K562 (cell line): ENCODE measurements around the gene ACBD6. TPM values are rescaled to one million over a fixed set of nuclear protein-coding genes. Genes with fewer than 3 reads are reported as not detected.
A peak's percentile ranks its signal among the peaks of the same experiment; 100 is the strongest.

Source experiments
- CBX1 ChIP-seq: sonication (generic); IDR thresholded peaks from 2 replicates; pipeline ENCODE4 v1.6.1; 2016; ENCODE audit warnings: antibody characterized with exemption, low read depth, mild to moderate bottlenecking
- CEBPB ChIP-seq: fragments of 450-650 bp; IDR thresholded peaks from 2 replicates; pipeline ENCODE4 v1.6.1; 2016; ENCODE audit warnings: missing genetic modification characterization, missing compliant biosample characterization
- CREM ChIP-seq: IDR thresholded peaks from 2 replicates; pipeline ENCODE4 v1.6.1; 2014; ENCODE audit warnings: antibody characterized with exemption, low read depth
- FOSL1 ChIP-seq: fragments of 200-800 bp; sonication (Bioruptor generic); conservative IDR thresholded peaks from 2 replicates; pipeline ENCODE4 v1.6.1; 2016; ENCODE audit warnings: missing genetic modification characterization, missing compliant biosample characterization
- MTA3 ChIP-seq: fragments of 450-650 bp; formaldehyde crosslinking; IDR thresholded peaks from 2 replicates; pipeline ENCODE4 v1.6.1; 2017; ENCODE audit warnings: mild to moderate bottlenecking, borderline replicate concordance
- NFATC3 ChIP-seq: fragments of 450-650 bp; IDR thresholded peaks from 2 replicates; pipeline ENCODE4 v1.6.1; 2017; ENCODE audit warnings: mild to moderate bottlenecking
- NFE2 ChIP-seq: IDR thresholded peaks from 2 replicates; pipeline ENCODE4 v1.6.1; 2014; ENCODE audit warnings: antibody characterized with exemption, low read depth
- RB1 ChIP-seq: fragments of 450-650 bp; IDR thresholded peaks from 2 replicates; pipeline ENCODE4 v1.6.1; 2017; ENCODE audit warnings: low read depth, mild to moderate bottlenecking
- SRF ChIP-seq, 2 experiments: fragments of 250-450, 450-650 bp in 1 of 2; sonication (Bioruptor Pico) in 1 of 2; sonication (generic) in 1 of 2; formaldehyde crosslinking; IDR thresholded peaks; 2 replicates each; pipeline versions ENCODE4 v1.5.0 to v1.5.1; 2020 to 2022; ENCODE audit warnings: mild to moderate bottlenecking in 1 of 2, missing genetic modification reagents in 1 of 2
- SRSF7 ChIP-seq: fragments of 200-400 bp; formaldehyde crosslinking; optimal IDR thresholded peaks from 2 replicates; pipeline ENCODE3; 2017; ENCODE audit warnings: mild to moderate bottlenecking, low read depth, low read length
- ZNF134 ChIP-seq: fragments of 250-450 bp; sonication (Bioruptor Pico); conservative IDR thresholded peaks from 2 replicates; pipeline ENCODE4 v1.4.0; 2020
- ZNF589 ChIP-seq: fragments of 200-800 bp; sonication (Bioruptor generic); IDR thresholded peaks from 2 replicates; pipeline ENCODE4 v1.6.1; 2016; ENCODE audit warnings: low read depth, missing genetic modification characterization, missing compliant biosample characterization
- polyA plus RNA-seq, 8 experiments: library from polyadenylated mRNA; depleted of rRNA in 4 of 8; stranded (reverse) in 5 of 8; unstranded in 3 of 8; fragments of >200 nt; fragmentation: Nextera tagmentation in 2 of 8; fragmentation: Illumina TruSeq in 1 of 8; extraction: Ambion mirVana in 2 of 8; extraction: Trizol in 1 of 8; gene quantifications; 2 replicates each; pipeline versions ENCODE4 v1.2.1 to v1.2.3, GENCODE V29; 2011 to 2014; ENCODE audit warnings: inconsistent platforms in 1 of 8, missing spikeins in 1 of 8
- total RNA-seq, 7 experiments: library from RNA; depleted of rRNA in 6 of 7; stranded (reverse); fragments of >200 nt in 6 of 7; fragmentation: Illumina TruSeq in 2 of 7; extraction: Trizol in 2 of 7; gene quantifications; 2 replicates each; pipeline versions ENCODE4 v1.2.1 to v1.2.3, GENCODE V29; 2011 to 2021; ENCODE audit warnings: low replicate concordance in 1 of 7
- TF ChIP-seq, protein P1 (sequence below): fragments of 450-650 bp; IDR thresholded peaks from 2 replicates; pipeline ENCODE4 v1.6.1; 2016; ENCODE audit warnings: mild to moderate bottlenecking
- TF ChIP-seq, protein P2 (sequence below): fragments of 450-650 bp; IDR thresholded peaks from 2 replicates; pipeline ENCODE4 v1.6.1; 2016
- TF ChIP-seq, protein P3 (sequence below): fragments of 450-650 bp; IDR thresholded peaks from 2 replicates; pipeline ENCODE4 v1.6.1; 2017; ENCODE audit warnings: antibody characterized with exemption, mild to moderate bottlenecking
- TF ChIP-seq, protein P4 (sequence below), 2 experiments: fragments of 450-650 bp in 1 of 2; sonication (generic) in 1 of 2; formaldehyde crosslinking in 1 of 2; IDR thresholded peaks in 1 of 2; conservative IDR thresholded peaks in 1 of 2; 2 replicates each; pipeline versions ENCODE4 v1.6.1 to v1.8.1; 2016 to 2023; ENCODE audit warnings: mild to moderate bottlenecking in 2 of 2, moderate library complexity in 2 of 2, inconsistent platforms in 1 of 2, missing genetic modification reagents in 1 of 2

ACBD6 gene
- total and polyA plus RNA-seq, 9 of the 15 experiments (the other 6 are each of a cell fraction or from before 2014, with no cell fraction given), result 16.9 to 107 (median 77.7) TPM

DNA sequence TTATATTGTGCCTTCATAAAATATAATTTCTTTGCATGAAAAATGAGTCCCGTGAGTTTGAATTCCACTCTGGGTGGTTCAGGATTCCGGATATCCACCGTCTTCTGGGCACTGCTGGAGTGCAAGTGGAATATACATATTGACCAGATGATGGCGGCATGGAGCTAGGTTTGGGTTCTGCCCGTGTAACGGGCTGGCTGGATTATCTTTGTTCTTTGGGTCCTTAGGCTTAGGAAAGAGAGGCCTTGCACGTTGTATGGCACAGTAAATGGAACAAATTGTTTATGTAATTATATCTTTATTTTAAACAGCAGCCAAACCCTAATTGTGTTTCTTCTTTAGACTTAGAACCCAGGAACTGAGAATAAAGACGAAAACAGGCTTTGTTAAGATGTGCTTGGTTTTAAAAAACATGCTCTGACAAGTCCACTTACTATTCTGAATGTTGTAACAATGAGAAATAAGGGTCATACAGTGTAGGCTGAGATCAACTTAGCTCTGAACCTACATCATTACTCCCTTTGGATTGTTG, 13.5 kb upstream of the ACBD6 start (continued):
- TF ChIP-seq FOSL1, result 0 out of 2 replicates have a peak, but pooled peaks have one; percentile 27
- no peak for TF ChIP-seq MTA3
- TF ChIP-seq SRSF7, result no peak
- TF ChIP-seq, protein P1, sequence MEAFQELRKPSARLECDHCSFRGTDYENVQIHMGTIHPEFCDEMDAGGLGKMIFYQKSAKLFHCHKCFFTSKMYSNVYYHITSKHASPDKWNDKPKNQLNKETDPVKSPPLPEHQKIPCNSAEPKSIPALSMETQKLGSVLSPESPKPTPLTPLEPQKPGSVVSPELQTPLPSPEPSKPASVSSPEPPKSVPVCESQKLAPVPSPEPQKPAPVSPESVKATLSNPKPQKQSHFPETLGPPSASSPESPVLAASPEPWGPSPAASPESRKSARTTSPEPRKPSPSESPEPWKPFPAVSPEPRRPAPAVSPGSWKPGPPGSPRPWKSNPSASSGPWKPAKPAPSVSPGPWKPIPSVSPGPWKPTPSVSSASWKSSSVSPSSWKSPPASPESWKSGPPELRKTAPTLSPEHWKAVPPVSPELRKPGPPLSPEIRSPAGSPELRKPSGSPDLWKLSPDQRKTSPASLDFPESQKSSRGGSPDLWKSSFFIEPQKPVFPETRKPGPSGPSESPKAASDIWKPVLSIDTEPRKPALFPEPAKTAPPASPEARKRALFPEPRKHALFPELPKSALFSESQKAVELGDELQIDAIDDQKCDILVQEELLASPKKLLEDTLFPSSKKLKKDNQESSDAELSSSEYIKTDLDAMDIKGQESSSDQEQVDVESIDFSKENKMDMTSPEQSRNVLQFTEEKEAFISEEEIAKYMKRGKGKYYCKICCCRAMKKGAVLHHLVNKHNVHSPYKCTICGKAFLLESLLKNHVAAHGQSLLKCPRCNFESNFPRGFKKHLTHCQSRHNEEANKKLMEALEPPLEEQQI, result 0 out of 2 replicates have a peak, but pooled peaks have one; percentile 29
- TF ChIP-seq NFATC3, result peak; percentile 15; the same call in 1 of the 2 replicates
- TF ChIP-seq NFE2, result no peak
- TF ChIP-seq CBX1, result no peak
- TF ChIP-seq, protein P2, sequence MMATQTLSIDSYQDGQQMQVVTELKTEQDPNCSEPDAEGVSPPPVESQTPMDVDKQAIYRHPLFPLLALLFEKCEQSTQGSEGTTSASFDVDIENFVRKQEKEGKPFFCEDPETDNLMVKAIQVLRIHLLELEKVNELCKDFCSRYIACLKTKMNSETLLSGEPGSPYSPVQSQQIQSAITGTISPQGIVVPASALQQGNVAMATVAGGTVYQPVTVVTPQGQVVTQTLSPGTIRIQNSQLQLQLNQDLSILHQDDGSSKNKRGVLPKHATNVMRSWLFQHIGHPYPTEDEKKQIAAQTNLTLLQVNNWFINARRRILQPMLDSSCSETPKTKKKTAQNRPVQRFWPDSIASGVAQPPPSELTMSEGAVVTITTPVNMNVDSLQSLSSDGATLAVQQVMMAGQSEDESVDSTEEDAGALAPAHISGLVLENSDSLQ, result 0 out of 2 replicates have a peak, but pooled peaks have one; percentile 2
- TF ChIP-seq, protein P3, sequence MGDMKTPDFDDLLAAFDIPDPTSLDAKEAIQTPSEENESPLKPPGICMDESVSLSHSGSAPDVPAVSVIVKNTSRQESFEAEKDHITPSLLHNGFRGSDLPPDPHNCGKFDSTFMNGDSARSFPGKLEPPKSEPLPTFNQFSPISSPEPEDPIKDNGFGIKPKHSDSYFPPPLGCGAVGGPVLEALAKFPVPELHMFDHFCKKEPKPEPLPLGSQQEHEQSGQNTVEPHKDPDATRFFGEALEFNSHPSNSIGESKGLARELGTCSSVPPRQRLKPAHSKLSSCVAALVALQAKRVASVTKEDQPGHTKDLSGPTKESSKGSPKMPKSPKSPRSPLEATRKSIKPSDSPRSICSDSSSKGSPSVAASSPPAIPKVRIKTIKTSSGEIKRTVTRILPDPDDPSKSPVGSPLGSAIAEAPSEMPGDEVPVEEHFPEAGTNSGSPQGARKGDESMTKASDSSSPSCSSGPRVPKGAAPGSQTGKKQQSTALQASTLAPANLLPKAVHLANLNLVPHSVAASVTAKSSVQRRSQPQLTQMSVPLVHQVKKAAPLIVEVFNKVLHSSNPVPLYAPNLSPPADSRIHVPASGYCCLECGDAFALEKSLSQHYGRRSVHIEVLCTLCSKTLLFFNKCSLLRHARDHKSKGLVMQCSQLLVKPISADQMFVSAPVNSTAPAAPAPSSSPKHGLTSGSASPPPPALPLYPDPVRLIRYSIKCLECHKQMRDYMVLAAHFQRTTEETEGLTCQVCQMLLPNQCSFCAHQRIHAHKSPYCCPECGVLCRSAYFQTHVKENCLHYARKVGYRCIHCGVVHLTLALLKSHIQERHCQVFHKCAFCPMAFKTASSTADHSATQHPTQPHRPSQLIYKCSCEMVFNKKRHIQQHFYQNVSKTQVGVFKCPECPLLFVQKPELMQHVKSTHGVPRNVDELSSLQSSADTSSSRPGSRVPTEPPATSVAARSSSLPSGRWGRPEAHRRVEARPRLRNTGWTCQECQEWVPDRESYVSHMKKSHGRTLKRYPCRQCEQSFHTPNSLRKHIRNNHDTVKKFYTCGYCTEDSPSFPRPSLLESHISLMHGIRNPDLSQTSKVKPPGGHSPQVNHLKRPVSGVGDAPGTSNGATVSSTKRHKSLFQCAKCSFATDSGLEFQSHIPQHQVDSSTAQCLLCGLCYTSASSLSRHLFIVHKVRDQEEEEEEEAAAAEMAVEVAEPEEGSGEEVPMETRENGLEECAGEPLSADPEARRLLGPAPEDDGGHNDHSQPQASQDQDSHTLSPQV, result peak; percentile 77
- TF ChIP-seq SRF (CRISPR knock-in tag; IDR thresholded peaks at IDR 0.05), result 0 out of 4 replicates have a peak, but pooled peaks of 1 of the 2 experiments have one; percentile 34
- peak; percentile 53; the same call in 1 of the 2 replicates for TF ChIP-seq ZNF589 (CRISPR knock-in tag)
- peak; percentile 51; the same call in 1 of the 2 replicates for TF ChIP-seq RB1
- TF ChIP-seq CEBPB, result peak; percentile 54
- TF ChIP-seq ZNF134 (CRISPR knock-in tag), result no peak
- TF ChIP-seq, protein P4, sequence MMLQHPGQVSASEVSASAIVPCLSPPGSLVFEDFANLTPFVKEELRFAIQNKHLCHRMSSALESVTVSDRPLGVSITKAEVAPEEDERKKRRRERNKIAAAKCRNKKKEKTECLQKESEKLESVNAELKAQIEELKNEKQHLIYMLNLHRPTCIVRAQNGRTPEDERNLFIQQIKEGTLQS (IDR thresholded peaks at IDR 0.05), result peak; percentile 38; the same call in 1 of the 2 replicates
- TF ChIP-seq, protein P4 (CRISPR knock-in tag; conservative IDR thresholded peaks at IDR 0.05), result no peak; the same call in 1 of the 2 replicates
- peak; percentile 40; the same call in 1 of the 2 replicates for TF ChIP-seq CREM
